ENCODE data around the gene TMEM39B. TPM values are rescaled to one million over a fixed set of nuclear protein-coding genes. Genes with fewer than 3 reads are reported as not detected.

TMEM39B gene
- total RNA-seq, 4 donors from 2014 or later, result 7.6 to 12.8 (median 9.6) TPM

- DNase-seq, result no peak
- H3K9me3 ChIP-seq, result no peaks in the 10 kb centered on the region
- 80 to 86% methylated on average over 8 of the region's 8 CpGs for WGBS, 2 donors
- peaks cover 15 to 16% of the 10 kb centered on the region in 2 donors for H3K4me1 ChIP-seq
- no peaks in the 10 kb centered on the region for H3K27me3 ChIP-seq
- H3K27ac ChIP-seq, result no peak overlapping the region
- H3K36me3 ChIP-seq, result peaks cover 19 to 23% of the 10 kb centered on the region in 2 donors
- intact Hi-C loops (cut with DNase I), result no loop called here
- H3K4me3 ChIP-seq (replicated peaks in 1 of 3), result no peak overlapping the region
- TF ChIP-seq, protein P1, sequence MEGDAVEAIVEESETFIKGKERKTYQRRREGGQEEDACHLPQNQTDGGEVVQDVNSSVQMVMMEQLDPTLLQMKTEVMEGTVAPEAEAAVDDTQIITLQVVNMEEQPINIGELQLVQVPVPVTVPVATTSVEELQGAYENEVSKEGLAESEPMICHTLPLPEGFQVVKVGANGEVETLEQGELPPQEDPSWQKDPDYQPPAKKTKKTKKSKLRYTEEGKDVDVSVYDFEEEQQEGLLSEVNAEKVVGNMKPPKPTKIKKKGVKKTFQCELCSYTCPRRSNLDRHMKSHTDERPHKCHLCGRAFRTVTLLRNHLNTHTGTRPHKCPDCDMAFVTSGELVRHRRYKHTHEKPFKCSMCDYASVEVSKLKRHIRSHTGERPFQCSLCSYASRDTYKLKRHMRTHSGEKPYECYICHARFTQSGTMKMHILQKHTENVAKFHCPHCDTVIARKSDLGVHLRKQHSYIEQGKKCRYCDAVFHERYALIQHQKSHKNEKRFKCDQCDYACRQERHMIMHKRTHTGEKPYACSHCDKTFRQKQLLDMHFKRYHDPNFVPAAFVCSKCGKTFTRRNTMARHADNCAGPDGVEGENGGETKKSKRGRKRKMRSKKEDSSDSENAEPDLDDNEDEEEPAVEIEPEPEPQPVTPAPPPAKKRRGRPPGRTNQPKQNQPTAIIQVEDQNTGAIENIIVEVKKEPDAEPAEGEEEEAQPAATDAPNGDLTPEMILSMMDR (IDR thresholded peaks at IDR 0.05), result no peak
- no peak for TF ChIP-seq POLR2A (IDR thresholded peaks at IDR 0.05)
These were observed 41.0 kb upstream of the TMEM39B start for GRCh38 chr1:32031578-32032274.

DNA sequence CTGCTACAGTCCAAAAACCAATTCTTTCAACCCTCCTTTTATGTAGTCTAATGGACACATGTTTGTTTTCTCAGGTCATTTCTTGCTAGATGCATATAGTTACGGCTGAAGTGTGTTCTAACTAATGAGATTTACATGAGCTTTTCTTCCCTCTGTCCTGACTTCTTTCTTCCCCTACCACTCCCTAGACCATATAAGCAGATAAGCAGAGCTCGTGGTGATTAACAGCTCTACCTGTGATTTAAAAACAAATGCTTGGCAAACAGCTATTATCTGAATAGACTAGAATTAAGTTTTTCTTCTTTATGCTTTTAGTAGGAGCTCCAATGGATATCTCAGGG lies 40.5 kb upstream of the TMEM39B start:
- TF ChIP-seq POLR2A (IDR thresholded peaks at IDR 0.05), result no peak
- TF ChIP-seq, protein P1 (IDR thresholded peaks at IDR 0.05), result no peak
- Histone ChIP-seq H3K4me3 (replicated peaks in 1 of 3) (no peak overlapping the region), H3K27ac (no peak overlapping the region), H3K36me3 (peaks cover 24 to 28% of the 10 kb centered on the region in 2 donors), H3K4me1 (peaks cover 15 to 16% of the 10 kb centered on the region in 2 donors), H3K9me3 (no peaks in the 10 kb centered on the region), H3K27me3 (no peaks in the 10 kb centered on the region)
- intact Hi-C loops (cut with DNase I), result no loop called here
- whole genome bisulfite sequencing, 2 donors, result 70 to 76% methylated on average over 2 of the region's 2 CpGs
- no peak for DNase-seq

DNA sequence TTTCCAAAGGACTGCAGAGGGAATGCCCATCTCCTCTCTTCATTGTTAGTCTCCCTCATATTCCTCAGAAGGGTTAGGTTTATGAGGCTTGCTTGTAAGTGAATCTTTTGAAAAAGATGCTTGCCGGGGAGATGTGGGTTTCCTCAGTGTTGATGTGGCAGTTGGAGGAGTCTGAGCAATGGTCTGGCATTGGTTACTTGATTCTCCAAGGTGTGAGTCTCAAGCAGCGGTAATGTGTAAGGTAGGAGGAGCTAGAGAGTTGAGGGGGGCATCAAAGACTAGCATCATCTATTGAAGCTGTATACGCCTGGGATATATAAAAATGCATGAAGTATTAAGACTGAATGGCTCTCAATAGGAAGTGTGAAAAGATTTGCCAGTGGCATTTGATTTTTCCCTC lies 37.6 kb upstream of the TMEM39B start:
- peaks cover 40 to 54% of the 10 kb centered on the region in 2 donors for H3K36me3 ChIP-seq
- H3K27ac ChIP-seq, result no peak overlapping the region
- no peaks in the 10 kb centered on the region for H3K27me3 ChIP-seq
- TF ChIP-seq, protein P1 (IDR thresholded peaks at IDR 0.05), result no peak
- no peak for TF ChIP-seq POLR2A (IDR thresholded peaks at IDR 0.05)
- no peak for DNase-seq
- intact Hi-C loops (cut with DNase I), result no loop called here
- H3K4me1 ChIP-seq, result peaks cover 9 to 15% of the 10 kb centered on the region in 2 donors
- no peak overlapping the region for H3K4me3 ChIP-seq (replicated peaks in 1 of 3)
- H3K9me3 ChIP-seq, result no peaks in the 10 kb centered on the region
- WGBS, 2 donors, result 93 to 95% methylated on average over 3 of the region's 3 CpGs

DNA sequence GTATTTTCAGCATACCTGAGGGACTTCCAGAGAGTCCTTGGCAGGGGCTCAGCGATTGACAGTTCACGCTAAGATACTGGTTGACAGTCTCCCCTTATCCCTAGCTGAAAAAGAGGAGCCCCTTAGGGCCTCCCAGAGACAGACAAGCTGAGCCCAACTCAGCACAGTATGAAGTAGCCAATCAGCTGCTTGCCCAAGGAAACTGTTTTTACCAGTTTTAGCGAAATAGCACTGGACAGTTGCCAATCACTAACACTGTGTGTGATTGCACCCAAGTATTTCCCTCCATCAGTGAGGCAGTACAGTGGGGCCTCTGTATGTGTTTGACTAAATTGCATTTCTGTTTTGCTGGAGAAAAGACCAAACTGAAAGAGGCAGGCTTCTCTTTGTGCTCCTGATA lies 32.0 kb upstream of the TMEM39B start:
- no peak overlapping the region for H3K27ac ChIP-seq
- no peak overlapping the region for H3K4me3 ChIP-seq (replicated peaks in 1 of 3)
- no peak for DNase-seq
- no peaks in the 10 kb centered on the region for H3K4me1 ChIP-seq
- 84 to 89% methylated on average over 3 of the region's 3 CpGs for WGBS, 2 donors
- intact Hi-C loops (cut with DNase I), result no loop called here
- no peaks in the 10 kb centered on the region for H3K9me3 ChIP-seq
- H3K36me3 ChIP-seq, result peaks cover 57 to 60% of the 10 kb centered on the region in 2 donors
- H3K27me3 ChIP-seq, result no peaks in the 10 kb centered on the region
- TF ChIP-seq POLR2A (IDR thresholded peaks at IDR 0.05), result no peak

GRCh38 chr1:32042330-32042729 lies 30.4 kb upstream of the TMEM39B start:
- H3K4me1 ChIP-seq, result no peaks in the 10 kb centered on the region
- H3K27ac ChIP-seq, result no peak overlapping the region
- no peak for DNase-seq
- H3K36me3 ChIP-seq, result peaks cover 60 to 68% of the 10 kb centered on the region in 2 donors
- TF ChIP-seq, protein P1 (IDR thresholded peaks at IDR 0.05), result no peak
- TF ChIP-seq POLR2A (IDR thresholded peaks at IDR 0.05), result no peak
- no peak overlapping the region for H3K4me3 ChIP-seq (replicated peaks in 1 of 3)
- no peaks in the 10 kb centered on the region for H3K27me3 ChIP-seq
- no peaks in the 10 kb centered on the region for H3K9me3 ChIP-seq
- intact Hi-C loops (cut with DNase I), result no loop called here
- 76 to 82% methylated on average over 5 of the region's 5 CpGs for WGBS, 2 donors

Data from thyroid gland (tissue), 4 donors.